Measurements from ENCODE around the gene OAS2. TPM values are rescaled to one million over a fixed set of nuclear protein-coding genes. Genes with fewer than 3 reads are reported as not detected.

The OAS2 gene
- total RNA-seq, 1 donor from 2014 or later, result 27.5 TPM

GRCh38 chr12:113019025-113019424 is 40.7 kb downstream of the OAS2 start:
- DNase-seq (ENCODE audit: low spot score), result no peak

- no peak for DNase-seq (ENCODE audit: low spot score)
Observed at GRCh38 chr12:113021500-113021899, 43.2 kb downstream of the OAS2 start.

- DNase-seq (ENCODE audit: low spot score), result no peak
Observed at GRCh38 chr12:113022563-113023297, 44.4 kb downstream of the OAS2 start.

- DNase-seq (ENCODE audit: low spot score), result no peak
Observed at GRCh38 chr12:113027726-113028125, 49.4 kb downstream of the OAS2 start.

GRCh38 chr12:113030875-113031525 is 52.7 kb downstream of the OAS2 start:
- DNase-seq (ENCODE audit: low spot score), result no peak

- DNase-seq (ENCODE audit: low spot score), result no peak
Observed at GRCh38 chr12:113039911-113040445, 61.7 kb downstream of the OAS2 start.

GRCh38 chr12:113040722-113041171 is 62.4 kb downstream of the OAS2 start:
- DNase-seq (ENCODE audit: low spot score), result peak; percentile 55

GRCh38 chr12:113041560-113041959 is 63.2 kb downstream of the OAS2 start:
- no peak for DNase-seq (ENCODE audit: low spot score)

GRCh38 chr12:113043240-113043639 is 64.9 kb downstream of the OAS2 start:
- DNase-seq (ENCODE audit: low spot score), result no peak

GRCh38 chr12:113044516-113044915 is 66.2 kb downstream of the OAS2 start:
- no peak for DNase-seq (ENCODE audit: low spot score)

GRCh38 chr12:113048716-113049127 is 70.4 kb downstream of the OAS2 start:
- peak; percentile 65 for DNase-seq (ENCODE audit: low spot score)

GRCh38 chr12:113049976-113050742 is 71.8 kb downstream of the OAS2 start:
- no peak for DNase-seq (ENCODE audit: low spot score)

- no peak for DNase-seq (ENCODE audit: low spot score)
Observed at GRCh38 chr12:113050795-113051194, 72.5 kb downstream of the OAS2 start.

GRCh38 chr12:113051759-113052158 is 73.4 kb downstream of the OAS2 start:
- no peak for DNase-seq (ENCODE audit: low spot score)

- no peak for DNase-seq (ENCODE audit: low spot score)
Observed at GRCh38 chr12:113052326-113052725, 74.0 kb downstream of the OAS2 start.

GRCh38 chr12:113054948-113055486 is 76.7 kb downstream of the OAS2 start:
- DNase-seq (ENCODE audit: low spot score), result no peak

GRCh38 chr12:113055594-113056380 is 77.5 kb downstream of the OAS2 start:
- no peak for DNase-seq (ENCODE audit: low spot score)

- no peak for DNase-seq (ENCODE audit: low spot score)
Observed at GRCh38 chr12:113056381-113056630, 78.0 kb downstream of the OAS2 start.

- no peak for DNase-seq (ENCODE audit: low spot score)
Observed at GRCh38 chr12:113056631-113057488, 78.5 kb downstream of the OAS2 start, which contains the start of gene DTX1. DTX1 (plus strand) TSS chr12:113056730; CDS start chr12:113058193, 1,463 bp downstream.
